Colonic mucosa (tissue), 4 donors: ENCODE measurements around the gene TNKS1BP1. TPM values are rescaled to one million over a fixed set of nuclear protein-coding genes. Genes with fewer than 3 reads are reported as not detected.

Experiments used
- DNase-seq: peaks from one replicate; pipeline ENCODE4 v3.0.0-alpha.2; 2020
- H3K27ac ChIP-seq: fragments of 200-600 bp; one replicate; pipeline ENCODE4 v1.8.0; 2021
- H3K27me3 ChIP-seq: fragments of 200-600 bp; one replicate; pipeline ENCODE4 v1.8.0; 2021
- H3K36me3 ChIP-seq: fragments of 200-600 bp; one replicate; pipeline ENCODE4 v1.8.0; 2021
- H3K4me1 ChIP-seq: fragments of 200-600 bp; one replicate; pipeline ENCODE4 v1.8.0; 2021; ENCODE audit warnings: mild to moderate bottlenecking
- H3K4me3 ChIP-seq: fragments of 200-600 bp; one replicate; pipeline ENCODE4 v1.8.0; 2021
- H3K9ac ChIP-seq, 2 donors: one replicate each; pipeline ENCODE4 v1.7.0; 2013; ENCODE audit warnings: control low read depth in 2 of 2, low read depth in 2 of 2, low read length in 2 of 2
- H3K9me3 ChIP-seq: fragments of 200-600 bp; one replicate; pipeline ENCODE4 v1.8.0; 2021
- CTCF ChIP-seq: fragments of 200-600 bp; IDR thresholded peaks from one replicate; pipeline ENCODE4 v1.8.0; 2022; ENCODE audit warnings: antibody characterized with exemption, mild to moderate bottlenecking
- intact Hi-C: fragments of 100-400 bp; cut with DNase I; formaldehyde crosslinking; loops from one replicate; pipeline ENCODE4 v1.14.1; 2022
- total RNA-seq, 2 donors: library from RNA; stranded (reverse); fragmentation: NEBNext Ultra II Directional in 1 of 2; extraction: Animal tissue kit (Norgen Biotek cat#: 25700) in 1 of 2; gene quantifications; one replicate each; pipeline ENCODE4 v1.2.1, GENCODE V29; 2021
- donor health status: healthy.
- donor health status: DM: no; HTN: no; CAD: no.
- donor health status: DM: no; HTN: no; CAD: no.

TNKS1BP1 gene
- total RNA-seq, 2 donors from 2014 or later: 113 to 117 TPM

- intact Hi-C loops: no loop called here
- TF ChIP-seq CTCF: no peak
- H3K9ac ChIP-seq: peak overlapping the region; percentile 51 to 60
- DNase-seq: peak; percentile 94
- H3K27ac ChIP-seq: peak overlapping the region; percentile 87
- no peaks in the 10 kb centered on the region for H3K27me3 ChIP-seq
- peak overlapping the region; percentile 40 for H3K4me3 ChIP-seq
- H3K36me3 ChIP-seq: no peaks in the 10 kb centered on the region
- H3K9me3 ChIP-seq: no peaks in the 10 kb centered on the region
- H3K4me1 ChIP-seq: peaks cover 11% of the 10 kb centered on the region
Observed at GRCh38 chr11:57311109-57311936, 13.4 kb downstream of the TNKS1BP1 start.

GRCh38 chr11:57310630-57311086 lies 14.1 kb downstream of the TNKS1BP1 start:
- no peak for TF ChIP-seq CTCF
- Histone ChIP-seq H3K4me3 (peak overlapping the region; percentile 40), H3K27me3 (no peaks in the 10 kb centered on the region), H3K4me1 (peaks cover 11% of the 10 kb centered on the region), H3K27ac (peak overlapping the region; percentile 87), H3K9ac (peak overlapping the region; percentile 51 to 60), H3K36me3 (no peaks in the 10 kb centered on the region), H3K9me3 (no peaks in the 10 kb centered on the region)
- intact Hi-C loops: no loop called here
- DNase-seq: no peak

DNA sequence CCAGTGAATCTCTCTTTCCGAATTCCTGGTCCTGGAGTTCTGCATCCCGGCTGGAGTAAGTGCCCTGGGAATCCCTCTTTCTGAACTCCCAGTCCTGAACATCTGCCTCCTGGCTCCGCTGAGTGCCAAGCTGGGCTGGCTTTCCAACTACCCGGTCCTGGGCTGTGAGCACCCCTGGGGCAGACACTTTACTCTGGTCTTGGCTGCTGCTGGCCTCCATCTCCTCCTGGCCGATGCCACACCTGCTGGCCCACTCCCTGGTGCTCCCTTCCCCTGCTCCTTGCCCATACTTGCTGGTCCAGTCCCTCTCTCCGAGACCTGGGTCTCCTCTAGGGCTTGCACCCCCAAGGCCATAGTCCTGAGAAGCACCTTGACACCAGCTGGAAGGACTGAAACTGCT lies 14.7 kb downstream of the TNKS1BP1 start:
- H3K9ac ChIP-seq: peak overlapping the region; percentile 24 to 60
- H3K27me3 ChIP-seq: no peaks in the 10 kb centered on the region
- H3K4me1 ChIP-seq: peaks cover 11% of the 10 kb centered on the region
- no peak for DNase-seq
- TF ChIP-seq CTCF: no peak
- H3K4me3 ChIP-seq: no peak overlapping the region
- intact Hi-C loops: no loop called here
- H3K27ac ChIP-seq: peak overlapping the region; percentile 87
- H3K9me3 ChIP-seq: no peaks in the 10 kb centered on the region
- no peaks in the 10 kb centered on the region for H3K36me3 ChIP-seq

DNA sequence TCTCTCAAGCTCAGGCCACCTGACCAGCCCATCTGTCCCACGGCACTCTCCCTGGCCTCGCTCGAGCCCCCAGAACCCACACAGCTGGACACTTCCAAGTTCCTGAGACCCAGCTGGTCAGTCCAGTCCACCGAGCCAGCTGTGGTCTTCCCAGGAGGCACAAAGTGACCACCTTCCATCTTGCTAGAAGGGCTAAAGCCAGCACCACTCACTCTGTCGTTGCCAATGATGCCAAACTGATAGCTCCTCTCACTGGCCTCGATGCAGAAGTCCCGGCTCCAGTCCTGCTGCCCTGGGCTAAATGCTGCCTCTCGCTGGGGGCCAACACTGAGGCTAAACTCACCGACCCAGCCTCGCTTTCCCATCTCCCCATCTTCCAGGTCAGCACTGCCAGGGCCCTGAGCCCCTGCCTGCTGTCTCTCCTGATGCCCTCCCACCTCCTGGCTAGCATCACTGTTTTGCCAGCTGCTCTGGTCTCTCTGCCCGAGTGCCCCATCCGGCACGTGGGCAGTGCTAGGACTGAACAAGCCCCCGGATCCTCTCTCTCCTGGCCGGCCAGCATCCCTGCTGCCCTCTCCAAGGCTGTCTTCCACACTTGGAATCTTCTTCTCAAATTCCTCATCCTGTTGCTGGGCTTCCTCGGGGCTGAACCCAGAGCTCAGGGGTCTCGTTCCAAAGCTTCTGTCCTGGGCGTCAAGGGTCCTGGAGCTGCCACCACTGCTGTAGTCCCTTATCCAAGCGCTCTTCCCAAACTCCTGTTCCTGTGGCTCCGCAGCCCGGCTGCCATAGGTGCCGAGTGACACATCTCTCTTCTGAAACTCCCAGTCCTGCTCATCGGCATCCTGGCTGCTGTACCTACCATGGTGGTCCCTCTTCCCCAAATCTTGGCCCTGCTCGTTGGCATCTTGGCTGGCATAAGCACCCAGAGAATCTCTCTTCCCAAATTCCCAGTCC lies 15.4 kb downstream of the TNKS1BP1 start:
- Histone ChIP-seq H3K4me1 (peaks cover 11% of the 10 kb centered on the region), H3K9me3 (no peaks in the 10 kb centered on the region), H3K27me3 (no peaks in the 10 kb centered on the region), H3K27ac (no peak overlapping the region), H3K4me3 (no peak overlapping the region), H3K36me3 (no peaks in the 10 kb centered on the region), H3K9ac (no peak overlapping the region)
- intact Hi-C loops: no loop called here
- DNase-seq: no peak
- TF ChIP-seq CTCF: no peak

DNA sequence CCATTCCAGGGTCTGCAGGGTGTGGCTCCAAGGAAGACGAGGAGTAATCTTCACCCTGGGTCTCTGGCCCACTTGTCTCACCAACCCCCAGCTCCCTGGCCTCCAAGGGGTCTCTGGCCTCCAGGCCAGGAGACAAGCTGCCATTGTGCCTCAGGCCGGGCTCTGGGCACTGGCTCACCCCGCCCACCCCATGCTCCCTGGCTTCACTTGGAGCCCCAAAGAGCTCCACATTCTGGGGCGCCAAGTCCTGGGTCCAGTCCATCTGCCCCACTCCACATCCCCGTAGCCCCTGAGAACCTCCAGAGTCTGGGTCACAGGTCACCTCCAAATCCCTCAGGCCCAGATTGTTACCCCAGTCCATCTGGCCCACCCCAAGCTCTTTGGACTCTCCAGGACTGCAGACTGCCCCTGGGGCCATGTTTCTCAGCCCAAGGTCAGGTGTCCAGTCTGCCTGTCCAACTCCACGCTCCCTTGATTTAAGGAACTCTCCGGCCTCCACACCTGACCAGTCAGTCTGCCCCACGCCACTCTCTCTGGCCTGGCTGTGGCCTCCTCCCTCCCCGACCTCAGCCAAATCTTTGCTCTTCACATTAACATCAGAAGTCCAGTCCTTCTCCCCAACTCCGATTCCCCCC lies 16.2 kb downstream of the TNKS1BP1 start:
- no peak overlapping the region for H3K4me3 ChIP-seq
- no peak for TF ChIP-seq CTCF
- H3K9ac ChIP-seq: no peak overlapping the region
- intact Hi-C loops: no loop called here
- peaks cover 11% of the 10 kb centered on the region for H3K4me1 ChIP-seq
- H3K36me3 ChIP-seq: no peaks in the 10 kb centered on the region
- no peaks in the 10 kb centered on the region for H3K27me3 ChIP-seq
- no peak for DNase-seq
- H3K27ac ChIP-seq: no peak overlapping the region
- no peaks in the 10 kb centered on the region for H3K9me3 ChIP-seq
